ENCODE data around the gene VWF. TPM values are rescaled to one million over a fixed set of nuclear protein-coding genes. Genes with fewer than 3 reads are reported as not detected.

The VWF gene
- total RNA-seq, 2 donors from 2014 or later, result 248 to 476 TPM

GRCh38 chr12:6065863-6066199, 58.6 kb downstream of the VWF start:
- Mint-ChIP-seq H3K27ac (no peak overlapping the region), H3K4me1 (peaks cover 4% of the 10 kb centered on the region), H3K9me3 (no peaks in the 10 kb centered on the region), H3K4me3 (no peak overlapping the region), H3K27me3 (ENCODE audit: insufficient read depth) (no peaks in the 10 kb centered on the region), H3K36me3 (ENCODE audit: low read depth) (peaks cover 89% of the 10 kb centered on the region)
- no peak overlapping the region for H3K27ac ChIP-seq (ENCODE audit: low read depth, low read length)
- H3K9me3 ChIP-seq (ENCODE audit: control insufficient read depth, low read length), result no peaks in the 10 kb centered on the region
- H3K9ac ChIP-seq (ENCODE audit: extremely low read depth, low read length, poor library complexity, severe bottlenecking), result no peak overlapping the region
- H3K4me3 ChIP-seq (ENCODE audit: low read length), result no peak overlapping the region
- no peak for DNase-seq
- H3K27me3 ChIP-seq (ENCODE audit: control insufficient read depth, insufficient read depth, low read length, poor library complexity, severe bottlenecking), result no peaks in the 10 kb centered on the region
- 90 to 94% methylated on average over 3 to 5 of the region's 5 CpGs for WGBS, 2 experiments (ENCODE audit: insufficient coverage in 1 of 2, insufficient read length in 1 of 2)
- peaks cover 58% of the 10 kb centered on the region for H3K36me3 ChIP-seq (ENCODE audit: control insufficient read depth, insufficient read depth, low read length)
- no peaks in the 10 kb centered on the region for H3K4me1 ChIP-seq (ENCODE audit: control insufficient read depth, insufficient read depth, low read length)
- no peak for TF ChIP-seq CTCF (conservative IDR thresholded peaks at IDR 0.05)

GRCh38 chr12:6065131-6065862, 59.2 kb downstream of the VWF start:
- no peaks in the 10 kb centered on the region for H3K9me3 ChIP-seq (ENCODE audit: control insufficient read depth, low read length)
- no peak for TF ChIP-seq CTCF (conservative IDR thresholded peaks at IDR 0.05)
- 88% methylated on average over 5 to 8 of the region's 8 CpGs for WGBS, 2 experiments (ENCODE audit: insufficient coverage in 1 of 2, insufficient read length in 1 of 2)
- H3K36me3 ChIP-seq (ENCODE audit: control insufficient read depth, insufficient read depth, low read length), result peaks cover 53% of the 10 kb centered on the region
- DNase-seq, result no peak
- H3K4me1 ChIP-seq (ENCODE audit: control insufficient read depth, insufficient read depth, low read length), result no peaks in the 10 kb centered on the region
- H3K27me3 ChIP-seq (ENCODE audit: control insufficient read depth, insufficient read depth, low read length, poor library complexity, severe bottlenecking), result no peaks in the 10 kb centered on the region
- H3K9ac ChIP-seq (ENCODE audit: extremely low read depth, low read length, poor library complexity, severe bottlenecking), result no peak overlapping the region
- H3K4me3 Mint-ChIP-seq, result no peak overlapping the region
- no peak overlapping the region for H3K27ac ChIP-seq (ENCODE audit: low read depth, low read length)
- no peaks in the 10 kb centered on the region for H3K9me3 Mint-ChIP-seq
- no peaks in the 10 kb centered on the region for H3K27me3 Mint-ChIP-seq (ENCODE audit: insufficient read depth)
- H3K4me3 ChIP-seq (ENCODE audit: low read length), result no peak overlapping the region
- H3K27ac Mint-ChIP-seq, result no peak overlapping the region
- H3K36me3 Mint-ChIP-seq (ENCODE audit: low read depth), result peaks cover 89% of the 10 kb centered on the region
- peaks cover 3% of the 10 kb centered on the region for H3K4me1 Mint-ChIP-seq

GRCh38 chr12:6062757-6063735, 61.4 kb downstream of the VWF start:
- Histone ChIP-seq H3K27me3 (ENCODE audit: control insufficient read depth, insufficient read depth, low read length, poor library complexity, severe bottlenecking) (no peaks in the 10 kb centered on the region), H3K4me3 (ENCODE audit: low read length) (no peak overlapping the region), H3K4me1 (ENCODE audit: control insufficient read depth, insufficient read depth, low read length) (peaks cover 11% of the 10 kb centered on the region), H3K9me3 (ENCODE audit: control insufficient read depth, low read length) (no peaks in the 10 kb centered on the region), H3K9ac (ENCODE audit: extremely low read depth, low read length, poor library complexity, severe bottlenecking) (no peak overlapping the region), H3K27ac (ENCODE audit: low read depth, low read length) (no peak overlapping the region), H3K36me3 (ENCODE audit: control insufficient read depth, insufficient read depth, low read length) (peaks cover 46% of the 10 kb centered on the region)
- Mint-ChIP-seq H3K27ac (no peak overlapping the region), H3K36me3 (ENCODE audit: low read depth) (peaks cover 78% of the 10 kb centered on the region), H3K4me1 (peaks cover 25% of the 10 kb centered on the region), H3K27me3 (ENCODE audit: insufficient read depth) (no peaks in the 10 kb centered on the region), H3K4me3 (no peak overlapping the region), H3K9me3 (no peaks in the 10 kb centered on the region)
- peak; percentile 100 for TF ChIP-seq CTCF (conservative IDR thresholded peaks at IDR 0.05)
- WGBS, 2 experiments (ENCODE audit: insufficient coverage in 1 of 2, insufficient read length in 1 of 2), result 76 to 77% methylated on average over 10 to 19 of the region's 20 CpGs
- DNase-seq, result peak; percentile 94
